Activated CD8-positive, alpha-beta memory T cell treated with anti-CD3 and anti-CD28 coated beads, Interleukin-2, amount 50 U/mL, for 1 hour (primary cell): ENCODE results near the gene TPRX2.
A peak's percentile ranks its signal among the peaks of the same experiment; 100 is the strongest.
"Not testable (repeated sequence)": the region's sequence is repeated elsewhere in the genome, so short reads cannot be mapped to it uniquely, and the experiment has no call there.

ENCODE experiments used
- DNase-seq: peaks from one replicate; pipeline ENCODE4 v3.0.0-alpha.2; 2020; ENCODE audit errors: extremely low read depth

The TPRX2 gene

GRCh38 chr19:47858646-47859285, at the start of gene TPRX2:
Gene TPRX2, plus strand, starts transcription at chr19:47859235. Its CDS starts 12 bp downstream, at chr19:47859247.
- DNase-seq: not testable (repeated sequence)

- peak; percentile 33 for DNase-seq
Observed at GRCh38 chr19:47813304-47813994, 45.6 kb upstream of the TPRX2 start.

GRCh38 chr19:47813995-47814328, 45.1 kb upstream of the TPRX2 start:
- no peak for DNase-seq

GRCh38 chr19:47816270-47816669, 42.8 kb upstream of the TPRX2 start:
- not testable (repeated sequence) for DNase-seq

GRCh38 chr19:47818221-47818620, 40.8 kb upstream of the TPRX2 start:
- not testable (repeated sequence) for DNase-seq

- no peak for DNase-seq
Observed at GRCh38 chr19:47819858-47820257, 39.2 kb upstream of the TPRX2 start.

GRCh38 chr19:47820410-47820809, 38.6 kb upstream of the TPRX2 start:
- DNase-seq: no peak

GRCh38 chr19:47821460-47822020, 37.5 kb upstream of the TPRX2 start, which contains the start of gene CRX:
Gene CRX, plus strand, starts transcription at chr19:47821937. Its CDS starts 12,507 bp downstream, at chr19:47834444.
- DNase-seq: no peak

GRCh38 chr19:47824396-47824795, 34.6 kb upstream of the TPRX2 start:
- no peak for DNase-seq

GRCh38 chr19:47826800-47827199, 32.2 kb upstream of the TPRX2 start:
- no peak for DNase-seq

GRCh38 chr19:47832723-47833122, 26.3 kb upstream of the TPRX2 start:
- no peak for DNase-seq

- DNase-seq: no peak
Observed at GRCh38 chr19:47836038-47836437, 23.0 kb upstream of the TPRX2 start.

- no peak for DNase-seq
Observed at GRCh38 chr19:47839411-47839810, 19.6 kb upstream of the TPRX2 start.

- DNase-seq: no peak
Observed at GRCh38 chr19:47839913-47840312, 19.1 kb upstream of the TPRX2 start.

- DNase-seq: no peak
Observed at GRCh38 chr19:47842941-47843340, 16.1 kb upstream of the TPRX2 start.

GRCh38 chr19:47848425-47848822, 10.6 kb upstream of the TPRX2 start:
- DNase-seq: no peak

GRCh38 chr19:47848823-47849473, 10.1 kb upstream of the TPRX2 start:
- no peak for DNase-seq

GRCh38 chr19:47853003-47853402, 6.0 kb upstream of the TPRX2 start:
- DNase-seq: no peak

- no peak for DNase-seq
Observed at GRCh38 chr19:47854459-47854858, 4.6 kb upstream of the TPRX2 start.

GRCh38 chr19:47858231-47858630, 804 bp upstream of the TPRX2 start:
- DNase-seq: not testable (repeated sequence)

GRCh38 chr19:47859838-47860237, 803 bp downstream of the TPRX2 start:
- DNase-seq: not testable (repeated sequence)

GRCh38 chr19:47860602-47861297, 1.7 kb downstream of the TPRX2 start:
- DNase-seq: no peak
